ENCODE measurements around the gene ESR2.

DNA sequence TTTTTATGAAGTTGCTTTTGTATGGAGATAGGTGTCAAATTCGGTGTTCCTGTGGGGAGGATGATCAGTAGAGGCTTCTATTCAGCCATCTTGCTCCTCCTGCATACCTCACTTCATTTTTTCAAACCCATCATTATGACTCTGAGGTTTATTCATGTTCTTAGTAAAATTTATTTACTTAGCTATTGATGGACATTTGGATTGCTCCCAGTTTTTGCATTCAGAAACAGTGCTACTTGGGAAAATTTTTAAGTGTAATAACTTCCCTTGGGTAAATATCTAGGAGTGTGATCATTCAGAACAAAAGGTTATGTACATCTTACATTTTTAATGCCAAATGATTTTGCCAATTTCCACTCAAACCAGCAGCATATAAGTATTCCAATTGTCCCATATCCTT, 233.1 kb downstream of the ESR2 start:
- no peak for TF ChIP-seq EZH2phosphoT487 (IDR thresholded peaks at IDR 0.05; ENCODE audit: borderline replicate concordance, low read depth)
- TF ChIP-seq REST (IDR thresholded peaks at IDR 0.05; ENCODE audit: low read depth, low read length), result no peak
- no peak for TF ChIP-seq RAD21 (IDR thresholded peaks at IDR 0.05; ENCODE audit: low read length)
- TF ChIP-seq POLR2AphosphoS5 (IDR thresholded peaks at IDR 0.05; ENCODE audit: low read depth, low read length), result no peak
- TF ChIP-seq RCOR1 (IDR thresholded peaks at IDR 0.05; ENCODE audit: low read length), result no peak
- TF ChIP-seq CTCF (IDR thresholded peaks at IDR 0.05), result no peak
- TF ChIP-seq EP300 (IDR thresholded peaks at IDR 0.05; ENCODE audit: borderline replicate concordance in 1 of 2, low read depth in 1 of 2, low read length in 1 of 2), result no peak
- TF ChIP-seq SMC3 (IDR thresholded peaks at IDR 0.05; ENCODE audit: low read depth, low read length), result no peak
- TF ChIP-seq, protein P1, sequence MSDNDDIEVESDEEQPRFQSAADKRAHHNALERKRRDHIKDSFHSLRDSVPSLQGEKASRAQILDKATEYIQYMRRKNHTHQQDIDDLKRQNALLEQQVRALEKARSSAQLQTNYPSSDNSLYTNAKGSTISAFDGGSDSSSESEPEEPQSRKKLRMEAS (IDR thresholded peaks at IDR 0.05; ENCODE audit: low read depth), result no peak
- no peak for TF ChIP-seq CHD2 (IDR thresholded peaks at IDR 0.05; ENCODE audit: low read length, partially characterized antibody)
- no peak for TF ChIP-seq MEF2A (IDR thresholded peaks at IDR 0.05; ENCODE audit: borderline replicate concordance, low read depth)
- TF ChIP-seq FOXJ3 (CRISPR knock-in tag; IDR thresholded peaks at IDR 0.05), result no peak

Measured in SK-N-SH (cell line).